Left lung (tissue), 10 donors: ENCODE data around the gene ZNF580. TPM values are rescaled to one million over a fixed set of nuclear protein-coding genes. Genes with fewer than 3 reads are reported as not detected.

Experiments
- ATAC-seq: fragments of 200-7000 bp; cut with Tn5 transposase; one replicate; pipeline ENCODE4 v1.9.1; 2020; ENCODE audit warnings: moderate library complexity
- DNase-seq, 4 donors: peaks; one replicate each; pipeline ENCODE4 v3.0.0-alpha.2; 2013 to 2020
- H3K27ac ChIP-seq, 2 donors: fragments of 200-600 bp; sonication (generic) in 1 of 2; one replicate each; pipeline versions ENCODE4 v1.5.0 to v1.8.0; 2020 to 2021
- H3K27me3 ChIP-seq, 2 donors: fragments of 200-600 bp; sonication (generic) in 1 of 2; one replicate each; pipeline versions ENCODE4 v1.5.0 to v1.8.0; 2020 to 2021
- H3K36me3 ChIP-seq, 2 donors: fragments of 200-600 bp; sonication (generic) in 1 of 2; one replicate each; pipeline versions ENCODE4 v1.5.0 to v1.8.0; 2020 to 2021
- H3K4me1 ChIP-seq, 2 donors: fragments of 200-600 bp; one replicate each; pipeline ENCODE4 v1.8.0; 2021
- H3K4me3 ChIP-seq, 2 donors: fragments of 200-600 bp; sonication (generic) in 1 of 2; one replicate each; pipeline versions ENCODE4 v1.5.0 to v1.8.0; 2020 to 2021; ENCODE audit warnings: mild to moderate bottlenecking in 1 of 2
- H3K9me3 ChIP-seq, 2 donors: fragments of 200-600 bp; sonication (generic) in 1 of 2; one replicate each; pipeline versions ENCODE4 v1.5.0 to v1.8.0; 2020 to 2021
- intact Hi-C, 2 donors: fragments of 100-400 bp; cut with DNase I; formaldehyde crosslinking; loops; one replicate each; pipeline versions ENCODE4 v1.11.2 to v1.14.2; 2022
- polyA plus RNA-seq, 6 donors: library from polyadenylated mRNA; unstranded; fragments of 120-200 nt; gene quantifications; one replicate each; pipeline ENCODE4 v1.2.1, GENCODE V29; 2013; ENCODE audit not compliant: insufficient read length in 6 of 6
- total RNA-seq, 2 donors: library from RNA; stranded (reverse); fragmentation: NEBNext Ultra II Directional; extraction: Animal tissue kit (Norgen Biotek cat#: 25700); gene quantifications; one replicate each; pipeline ENCODE4 v1.2.1, GENCODE V29; 2021
- TF ChIP-seq, protein P1 (sequence below), 2 donors: fragments of 200-600 bp; sonication (generic) in 1 of 2; IDR thresholded peaks; one replicate each; pipeline versions ENCODE4 v1.5.0 to v1.8.0; 2021; ENCODE audit warnings: antibody characterized with exemption in 2 of 2
- donor health status: DM: no; HTN: yes; CAD: no.
- donor health status: DM: no; HTN: no; CAD: no.

Gene ZNF580
- total and polyA plus RNA-seq, 8 donors, result 33.8 to 49.5 (median 39.1) TPM

DNA sequence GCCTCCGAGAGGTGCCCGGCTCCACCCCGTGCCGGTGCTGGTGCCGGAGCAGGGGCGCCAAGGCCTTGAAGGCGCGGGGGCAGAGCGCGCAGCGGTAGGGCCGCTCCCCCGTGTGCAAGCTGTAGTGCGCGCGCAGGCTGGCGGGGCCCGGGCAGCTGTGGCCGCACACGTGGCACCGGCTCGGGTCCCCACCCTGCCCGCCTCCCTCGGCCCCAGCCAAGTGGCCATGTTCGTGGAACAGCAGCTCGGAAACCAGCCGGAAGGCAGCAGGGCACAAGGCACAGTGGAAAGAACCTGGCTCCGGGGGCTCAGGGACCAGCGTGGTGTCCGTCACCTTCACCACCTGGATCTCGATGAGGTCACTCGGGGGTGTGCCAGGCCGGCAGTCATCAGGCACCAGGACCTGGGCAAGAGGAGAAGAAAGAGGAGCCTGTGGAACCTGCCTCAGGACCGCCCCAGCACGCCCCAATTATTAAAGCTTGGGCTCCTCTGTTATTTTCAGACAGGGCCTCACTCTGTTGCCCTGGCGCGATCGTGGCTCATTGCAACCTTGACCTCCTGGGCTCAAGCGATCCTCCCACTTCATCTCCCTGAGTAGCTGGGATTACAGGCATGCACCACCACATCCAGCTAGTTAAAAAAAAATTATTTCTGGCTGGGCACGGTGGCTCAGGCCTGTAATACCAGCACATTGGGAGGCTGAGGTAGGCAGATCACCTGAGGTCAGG is 18.4 kb upstream of the ZNF580 start:
- peaks cover 0 to 15% of the 10 kb centered on the region in 2 donors for H3K36me3 ChIP-seq
- H3K27me3 ChIP-seq, result no peaks in the 10 kb centered on the region
- H3K4me3 ChIP-seq, result no peak overlapping the region
- peaks cover 11 to 64% of the 10 kb centered on the region in 2 donors for H3K4me1 ChIP-seq
- ATAC-seq (no peak), DNase-seq (peak in 1 of 4 donors; percentile 79)
- H3K9me3 ChIP-seq, result no peaks in the 10 kb centered on the region
- H3K27ac ChIP-seq, result no peak overlapping the region
- intact Hi-C loops, result no loop called here
- TF ChIP-seq, protein P1, sequence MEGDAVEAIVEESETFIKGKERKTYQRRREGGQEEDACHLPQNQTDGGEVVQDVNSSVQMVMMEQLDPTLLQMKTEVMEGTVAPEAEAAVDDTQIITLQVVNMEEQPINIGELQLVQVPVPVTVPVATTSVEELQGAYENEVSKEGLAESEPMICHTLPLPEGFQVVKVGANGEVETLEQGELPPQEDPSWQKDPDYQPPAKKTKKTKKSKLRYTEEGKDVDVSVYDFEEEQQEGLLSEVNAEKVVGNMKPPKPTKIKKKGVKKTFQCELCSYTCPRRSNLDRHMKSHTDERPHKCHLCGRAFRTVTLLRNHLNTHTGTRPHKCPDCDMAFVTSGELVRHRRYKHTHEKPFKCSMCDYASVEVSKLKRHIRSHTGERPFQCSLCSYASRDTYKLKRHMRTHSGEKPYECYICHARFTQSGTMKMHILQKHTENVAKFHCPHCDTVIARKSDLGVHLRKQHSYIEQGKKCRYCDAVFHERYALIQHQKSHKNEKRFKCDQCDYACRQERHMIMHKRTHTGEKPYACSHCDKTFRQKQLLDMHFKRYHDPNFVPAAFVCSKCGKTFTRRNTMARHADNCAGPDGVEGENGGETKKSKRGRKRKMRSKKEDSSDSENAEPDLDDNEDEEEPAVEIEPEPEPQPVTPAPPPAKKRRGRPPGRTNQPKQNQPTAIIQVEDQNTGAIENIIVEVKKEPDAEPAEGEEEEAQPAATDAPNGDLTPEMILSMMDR (IDR thresholded peaks at IDR 0.05), result no peak

DNA sequence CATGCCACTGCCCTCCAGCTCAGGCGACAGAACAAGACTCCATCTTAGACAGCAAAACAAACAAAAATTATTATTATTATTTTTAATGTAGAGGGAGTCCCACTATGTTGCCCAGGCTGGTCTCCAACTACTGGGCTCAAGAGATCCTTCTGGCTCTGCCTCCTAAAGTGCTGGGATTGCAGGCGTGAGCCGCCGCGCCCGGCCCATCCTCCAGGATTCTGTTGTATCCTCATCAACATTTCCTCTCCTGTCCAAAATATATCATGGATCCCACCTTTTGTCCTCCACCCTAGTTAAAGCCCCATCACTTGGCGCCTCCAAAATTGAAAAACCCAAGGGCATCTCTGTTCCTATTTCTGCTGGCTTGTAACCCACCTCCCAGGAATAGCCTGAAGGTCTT is 17.7 kb upstream of the ZNF580 start:
- no peak overlapping the region for H3K4me3 ChIP-seq
- TF ChIP-seq, protein P1 (IDR thresholded peaks at IDR 0.05), result no peak
- peaks cover 0 to 9% of the 10 kb centered on the region in 2 donors for H3K36me3 ChIP-seq
- peak in 1 of 4 donors; percentile 63 for DNase-seq
- intact Hi-C loops, result no loop called here
- H3K4me1 ChIP-seq, result peaks cover 11 to 57% of the 10 kb centered on the region in 2 donors
- no peak for ATAC-seq
- no peak overlapping the region for H3K27ac ChIP-seq
- no peaks in the 10 kb centered on the region for H3K9me3 ChIP-seq
- H3K27me3 ChIP-seq, result no peaks in the 10 kb centered on the region

DNA sequence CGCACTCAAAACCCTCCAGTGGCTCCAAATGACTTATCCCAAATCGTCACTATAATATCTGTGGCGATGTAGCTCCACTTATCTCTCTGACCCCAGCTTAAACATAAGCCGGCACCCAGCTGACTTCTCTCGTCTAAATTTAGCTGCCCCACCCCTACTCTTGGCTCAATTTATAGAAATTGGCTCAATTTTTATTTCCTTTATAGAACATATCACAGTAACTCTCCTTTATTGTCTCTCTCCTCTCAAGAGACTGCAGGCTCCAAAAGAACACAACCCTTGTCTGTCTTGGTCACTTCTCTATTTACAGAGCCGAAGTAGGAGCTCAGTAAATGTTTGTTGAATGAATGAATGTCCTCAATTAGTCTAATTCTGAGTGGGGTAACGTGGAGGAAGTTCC is 17.2 kb upstream of the ZNF580 start:
- peak overlapping the region in 1 of 2 donors; percentile 45 for H3K4me3 ChIP-seq
- peaks cover 11 to 53% of the 10 kb centered on the region in 2 donors for H3K4me1 ChIP-seq
- TF ChIP-seq, protein P1 (IDR thresholded peaks at IDR 0.05), result no peak
- no peaks in the 10 kb centered on the region for H3K9me3 ChIP-seq
- no peaks in the 10 kb centered on the region for H3K27me3 ChIP-seq
- DNase-seq (no peak), ATAC-seq (no peak)
- intact Hi-C loops, result no loop called here
- H3K27ac ChIP-seq, result peak overlapping the region in 1 of 2 donors; percentile 88
- H3K36me3 ChIP-seq, result peaks cover 0 to 9% of the 10 kb centered on the region in 2 donors

DNA sequence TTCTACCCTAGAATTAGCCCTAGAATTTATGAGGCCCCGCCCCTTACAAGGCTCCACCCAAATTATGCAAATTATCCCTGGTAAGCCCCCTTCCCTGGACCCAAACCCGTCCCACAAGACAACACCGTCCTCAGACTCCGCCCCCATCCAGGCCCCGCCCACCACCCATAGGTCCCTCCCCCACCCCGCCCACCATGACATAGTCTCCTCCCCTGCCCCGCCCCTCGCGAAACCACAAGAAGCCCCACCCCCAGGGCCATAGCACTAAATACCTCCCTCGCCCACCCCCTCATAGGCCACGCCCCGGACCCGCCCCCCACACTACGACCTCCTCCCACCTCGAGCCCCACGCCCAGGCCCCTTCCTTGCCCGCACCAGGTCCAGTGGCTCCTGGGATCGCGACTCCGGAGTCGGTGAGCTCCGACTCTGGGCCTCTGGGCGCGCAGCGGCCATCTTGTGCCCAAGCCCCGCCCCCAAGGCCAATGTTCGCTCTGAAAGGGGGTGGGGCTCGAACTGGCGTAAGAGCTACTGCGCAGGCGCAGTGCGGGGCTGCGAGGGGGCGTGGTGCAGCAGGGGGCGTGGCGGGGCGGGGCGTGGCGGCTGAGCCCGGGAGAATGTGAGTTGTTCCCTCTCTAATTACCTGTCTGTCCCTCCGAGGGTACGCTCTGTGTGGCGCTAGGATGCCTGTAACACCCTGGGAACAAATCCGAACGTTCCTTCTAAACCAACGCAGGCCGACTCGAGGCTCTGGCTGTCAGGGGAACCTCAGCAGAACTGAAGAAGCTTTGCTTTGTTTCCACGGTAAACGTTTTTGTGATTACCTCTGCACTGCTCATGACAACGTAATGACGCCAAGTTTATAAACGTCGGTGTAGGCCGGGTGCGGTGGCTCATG is 16.4 kb upstream of the ZNF580 start, which contains the start of gene ZNF784:
Gene ZNF784 (minus strand): TSS at position 458 of the 895 bp plus-strand sequence. CDS start 5 bp downstream, at position 453.
- no peaks in the 10 kb centered on the region for H3K9me3 ChIP-seq
- DNase-seq, result peak; percentile 92 to 97 (median 94)
- H3K36me3 ChIP-seq, result peaks cover 0 to 9% of the 10 kb centered on the region in 2 donors
- peak within 1 kb of the TSS; percentile 88 to 91 for H3K27ac ChIP-seq
- no peaks in the 10 kb centered on the region for H3K27me3 ChIP-seq
- H3K4me1 ChIP-seq, result peaks cover 8 to 45% of the 10 kb centered on the region in 2 donors
- peak; percentile 96 for ATAC-seq
- TF ChIP-seq, protein P1 (IDR thresholded peaks at IDR 0.05), result no peak
- intact Hi-C loops, result no loop called here
- peak within 1 kb of the TSS; percentile 30 to 45 for H3K4me3 ChIP-seq

DNA sequence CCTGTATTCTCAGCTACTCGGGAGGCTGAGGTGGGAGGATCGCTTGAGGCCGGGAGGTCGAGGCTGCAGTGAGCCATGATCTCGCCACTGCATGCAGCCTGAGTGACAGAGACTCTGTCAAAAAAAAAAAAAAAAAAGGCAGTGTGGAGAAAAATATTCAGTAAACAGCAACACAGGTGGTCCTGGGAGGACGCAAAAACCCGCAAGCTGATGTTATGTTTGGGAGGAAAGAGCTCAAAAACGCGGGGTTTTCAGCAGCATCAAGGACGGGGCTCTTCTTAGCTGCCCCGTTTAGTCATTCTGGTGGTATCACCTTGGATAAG is 15.8 kb upstream of the ZNF580 start:
- Histone ChIP-seq H3K36me3 (peaks cover 0 to 9% of the 10 kb centered on the region in 2 donors), H3K4me3 (peak overlapping the region; percentile 30 to 45), H3K27me3 (no peaks in the 10 kb centered on the region), H3K27ac (peak overlapping the region in 1 of 2 donors; percentile 88), H3K9me3 (no peaks in the 10 kb centered on the region), H3K4me1 (peaks cover 3 to 38% of the 10 kb centered on the region in 2 donors)
- intact Hi-C loops, result no loop called here
- no peak for ATAC-seq
- TF ChIP-seq, protein P1 (IDR thresholded peaks at IDR 0.05), result no peak
- peak in 1 of 4 donors; percentile 67 for DNase-seq
